ENCODE data around the gene FOLR1.
"Not testable (repeated sequence)": the region's sequence is repeated elsewhere in the genome, so short reads cannot be mapped to it uniquely, and the experiment has no call there.

FOLR1 gene

GRCh38 chr11:72181553-72181958 lies 10.4 kb upstream of the FOLR1 start:
- not testable (repeated sequence) for H3K36me3 ChIP-seq (ENCODE audit: insufficient read depth, low read length); H3K9me3 ChIP-seq (ENCODE audit: insufficient read depth, low read depth, low read length); H2AFZ ChIP-seq (ENCODE audit: low read length); H3K4me3 ChIP-seq (ENCODE audit: low read length, poor library complexity, severe bottlenecking); H3K79me2 ChIP-seq (ENCODE audit: insufficient read depth, low read length); H3K9ac ChIP-seq (ENCODE audit: low read depth, low read length, poor library complexity, severe bottlenecking); H3K9me2 ChIP-seq (replicated peaks; ENCODE audit: low read depth, low read length); H3F3A ChIP-seq (ENCODE audit: low read depth); H3K27me3 ChIP-seq (ENCODE audit: insufficient read depth, low read length, poor library complexity, severe bottlenecking); H4K20me1 ChIP-seq (ENCODE audit: insufficient read depth, low read length, poor library complexity, severe bottlenecking); H3K4me2 ChIP-seq (ENCODE audit: low read depth, low read length, poor library complexity, severe bottlenecking); H3K4me1 ChIP-seq (ENCODE audit: insufficient read depth, low read length, poor library complexity, severe bottlenecking)
- TF ChIP-seq CTCF (conservative IDR thresholded peaks at IDR 0.05; ENCODE audit: low read length), result peak; percentile 40

DNA sequence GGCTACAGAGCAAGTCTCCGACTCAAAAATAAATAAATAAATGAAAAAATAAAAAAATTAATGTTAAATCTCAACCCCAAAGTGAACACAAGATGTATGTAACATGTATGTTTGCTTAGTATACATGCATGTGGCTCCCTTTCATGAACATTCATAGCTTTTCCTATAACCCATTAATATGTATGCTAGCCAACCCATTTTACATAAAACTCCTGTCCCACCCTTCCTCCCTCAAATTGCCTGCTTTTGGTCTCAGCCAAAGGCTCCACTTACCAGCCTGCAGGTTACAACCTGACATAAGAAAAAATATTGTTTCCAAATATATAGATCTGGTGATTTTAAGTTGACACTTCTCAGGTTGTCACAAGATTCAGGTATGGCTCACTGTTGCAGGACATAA lies 3.7 kb upstream of the FOLR1 start:
- Histone ChIP-seq H3K27me3 (ENCODE audit: insufficient read depth, low read length, poor library complexity, severe bottlenecking) (no peaks in the 10 kb centered on the region), H2AFZ (ENCODE audit: low read length) (no peak overlapping the region), H3K4me3 (ENCODE audit: low read length, poor library complexity, severe bottlenecking) (no peak overlapping the region), H3K79me2 (ENCODE audit: insufficient read depth, low read length) (no peaks in the 10 kb centered on the region), H3K9me3 (ENCODE audit: insufficient read depth, low read depth, low read length) (no peaks in the 10 kb centered on the region), H3K4me1 (ENCODE audit: insufficient read depth, low read length, poor library complexity, severe bottlenecking) (no peaks in the 10 kb centered on the region), H4K20me1 (ENCODE audit: insufficient read depth, low read length, poor library complexity, severe bottlenecking) (no peaks in the 10 kb centered on the region), H3K36me3 (ENCODE audit: insufficient read depth, low read length) (no peaks in the 10 kb centered on the region), H3F3A (ENCODE audit: low read depth) (no peaks in the 10 kb centered on the region), H3K4me2 (ENCODE audit: low read depth, low read length, poor library complexity, severe bottlenecking) (no peak overlapping the region), H3K9ac (ENCODE audit: low read depth, low read length, poor library complexity, severe bottlenecking) (no peak overlapping the region), H3K9me2 (replicated peaks; ENCODE audit: low read depth, low read length) (no peaks in the 10 kb centered on the region)
- TF ChIP-seq CTCF (conservative IDR thresholded peaks at IDR 0.05; ENCODE audit: low read length) (no peak), EZH2phosphoT487 (IDR thresholded peaks at IDR 0.05; ENCODE audit: borderline replicate concordance) (no peak)

DNA sequence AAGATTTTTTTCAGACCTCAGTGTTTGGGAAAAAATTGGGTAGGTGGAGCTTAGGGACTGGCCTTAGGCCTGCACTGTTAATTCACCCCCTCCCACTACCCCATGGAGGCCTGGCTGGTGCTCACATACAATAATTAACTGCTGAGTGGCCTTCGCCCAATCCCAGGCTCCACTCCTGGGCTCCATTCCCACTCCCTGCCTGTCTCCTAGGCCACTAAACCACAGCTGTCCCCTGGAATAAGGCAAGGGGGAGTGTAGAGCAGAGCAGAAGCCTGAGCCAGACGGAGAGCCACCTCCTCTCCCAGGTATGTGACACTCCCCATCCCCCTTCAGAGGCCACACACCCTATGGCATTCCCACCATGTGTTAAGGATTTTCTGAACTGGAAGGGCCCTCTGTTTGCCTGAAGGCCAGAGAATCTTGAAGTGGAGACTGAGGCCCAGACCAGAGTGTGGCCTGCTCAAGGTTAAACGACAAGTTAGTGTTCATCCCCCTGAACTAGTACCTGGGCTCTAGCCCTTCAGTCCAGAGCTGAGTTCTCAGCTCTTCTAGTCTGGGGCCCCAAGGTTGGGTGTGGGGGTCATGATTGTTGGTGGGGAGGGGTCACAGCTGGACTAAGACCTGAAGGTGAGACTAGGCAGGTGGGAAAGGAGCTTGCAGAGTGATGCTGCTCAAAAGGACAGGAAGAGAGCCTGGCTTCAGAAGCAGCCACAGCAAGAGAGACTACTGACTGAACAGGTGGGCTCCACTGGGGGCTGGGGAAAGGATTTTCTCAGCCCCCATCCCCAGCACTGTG lies 2.3 kb upstream of the FOLR1 start:
- H3F3A ChIP-seq (ENCODE audit: low read depth), result no peaks in the 10 kb centered on the region
- H3K4me1 ChIP-seq (ENCODE audit: insufficient read depth, low read length, poor library complexity, severe bottlenecking), result no peaks in the 10 kb centered on the region
- H3K27me3 ChIP-seq (ENCODE audit: insufficient read depth, low read length, poor library complexity, severe bottlenecking), result no peaks in the 10 kb centered on the region
- no peak overlapping the region for H3K4me3 ChIP-seq (ENCODE audit: low read length, poor library complexity, severe bottlenecking)
- no peaks in the 10 kb centered on the region for H3K9me2 ChIP-seq (replicated peaks; ENCODE audit: low read depth, low read length)
- no peaks in the 10 kb centered on the region for H3K79me2 ChIP-seq (ENCODE audit: insufficient read depth, low read length)
- no peak overlapping the region for H2AFZ ChIP-seq (ENCODE audit: low read length)
- H3K4me2 ChIP-seq (ENCODE audit: low read depth, low read length, poor library complexity, severe bottlenecking), result no peak overlapping the region
- H3K9me3 ChIP-seq (ENCODE audit: insufficient read depth, low read depth, low read length), result no peaks in the 10 kb centered on the region
- no peaks in the 10 kb centered on the region for H3K36me3 ChIP-seq (ENCODE audit: insufficient read depth, low read length)
- H4K20me1 ChIP-seq (ENCODE audit: insufficient read depth, low read length, poor library complexity, severe bottlenecking), result no peaks in the 10 kb centered on the region
- TF ChIP-seq CTCF (conservative IDR thresholded peaks at IDR 0.05; ENCODE audit: low read length) (no peak), EZH2phosphoT487 (IDR thresholded peaks at IDR 0.05; ENCODE audit: borderline replicate concordance) (no peak)
- H3K9ac ChIP-seq (ENCODE audit: low read depth, low read length, poor library complexity, severe bottlenecking), result no peak overlapping the region
